ENCODE results near the gene CDH24.
"Not testable (repeated sequence)": the region's sequence is repeated elsewhere in the genome, so short reads cannot be mapped to it uniquely, and the experiment has no call there.

The CDH24 gene

GRCh38 chr14:23018107-23018506 lies 39.2 kb downstream of the CDH24 start:
- no peaks in the 10 kb centered on the region for H3K79me2 ChIP-seq
- no peak overlapping the region for H3K4me2 ChIP-seq (ENCODE audit: low read length)
- no peak overlapping the region for H3K9ac ChIP-seq
- H3K9me3 ChIP-seq (ENCODE audit: control insufficient read depth, low read length), result no peaks in the 10 kb centered on the region
- H3K27me3 ChIP-seq (ENCODE audit: control insufficient read depth, insufficient read depth, low read length), result no peaks in the 10 kb centered on the region
- no peak overlapping the region for H3K27ac ChIP-seq
- no peak for TF ChIP-seq CTCF (IDR thresholded peaks at IDR 0.05)
- H3K4me1 ChIP-seq, result peaks cover 4% of the 10 kb centered on the region
- no peak overlapping the region for H3K4me3 ChIP-seq (ENCODE audit: low read depth, low read length)
- H2AFZ ChIP-seq, result no peak overlapping the region
- no peaks in the 10 kb centered on the region for H3K36me3 ChIP-seq (ENCODE audit: control insufficient read depth, insufficient read depth, low read length)

DNA sequence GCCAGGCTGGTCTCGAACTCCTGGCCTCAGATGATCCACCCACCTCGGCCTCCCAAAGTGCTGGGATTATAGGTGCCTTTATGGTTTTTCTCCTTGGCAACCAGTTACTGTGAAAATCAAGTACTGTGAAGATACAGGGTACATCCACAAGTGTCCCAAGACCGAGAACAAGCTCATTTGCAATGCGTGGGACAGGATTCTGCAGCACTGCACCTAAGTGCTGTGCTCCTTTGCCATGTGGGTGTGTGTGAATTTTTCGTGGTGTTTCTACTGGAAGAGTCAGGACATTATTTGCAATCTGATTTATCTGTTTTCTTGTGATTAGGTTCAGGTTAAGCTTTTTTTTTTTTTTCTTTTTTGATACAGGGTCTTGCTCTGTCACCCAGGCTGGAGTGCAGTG lies 40.2 kb downstream of the CDH24 start:
- Histone ChIP-seq H3K27ac (no peak overlapping the region), H3K9me3 (ENCODE audit: control insufficient read depth, low read length) (no peaks in the 10 kb centered on the region), H3K36me3 (ENCODE audit: control insufficient read depth, insufficient read depth, low read length) (no peaks in the 10 kb centered on the region), H3K4me1 (peaks cover 4% of the 10 kb centered on the region), H3K4me3 (ENCODE audit: low read depth, low read length) (no peak overlapping the region), H3K27me3 (ENCODE audit: control insufficient read depth, insufficient read depth, low read length) (no peaks in the 10 kb centered on the region), H3K79me2 (no peaks in the 10 kb centered on the region), H3K9ac (no peak overlapping the region), H3K4me2 (ENCODE audit: low read length) (no peak overlapping the region), H2AFZ (no peak overlapping the region)
- TF ChIP-seq CTCF (IDR thresholded peaks at IDR 0.05), result no peak

DNA sequence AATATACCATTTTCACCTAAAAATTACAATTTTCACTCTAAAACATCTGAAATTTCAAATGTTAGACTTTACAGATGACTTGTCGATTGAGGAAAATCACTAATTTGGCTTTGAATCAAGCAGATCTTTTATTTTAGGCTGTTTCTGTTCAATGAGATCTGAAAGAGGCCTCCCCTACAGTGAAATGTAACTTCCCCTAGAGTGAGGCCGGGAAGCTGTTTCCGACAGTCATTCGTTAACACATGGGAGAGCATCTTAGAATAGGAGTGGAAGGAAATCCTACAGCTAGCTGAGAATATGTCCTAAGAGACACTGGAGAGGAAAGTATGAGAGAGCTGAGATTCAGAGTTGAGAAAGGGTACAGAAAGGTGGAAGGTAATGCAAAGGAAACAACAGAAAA lies 41.7 kb downstream of the CDH24 start:
- Histone ChIP-seq H3K4me3 (ENCODE audit: low read depth, low read length) (no peak overlapping the region), H3K36me3 (ENCODE audit: control insufficient read depth, insufficient read depth, low read length) (no peaks in the 10 kb centered on the region), H3K4me1 (no peaks in the 10 kb centered on the region), H3K79me2 (no peaks in the 10 kb centered on the region), H3K9me3 (ENCODE audit: control insufficient read depth, low read length) (no peaks in the 10 kb centered on the region), H3K27me3 (ENCODE audit: control insufficient read depth, insufficient read depth, low read length) (no peaks in the 10 kb centered on the region), H3K27ac (no peak overlapping the region), H3K9ac (no peak overlapping the region), H3K4me2 (ENCODE audit: low read length) (no peak overlapping the region), H2AFZ (no peak overlapping the region)
- no peak for TF ChIP-seq CTCF (IDR thresholded peaks at IDR 0.05)

GRCh38 chr14:23013749-23014054 lies 43.6 kb downstream of the CDH24 start:
- not testable (repeated sequence) for H3K27ac ChIP-seq; H3K9ac ChIP-seq; H3K4me2 ChIP-seq (ENCODE audit: low read length); H3K36me3 ChIP-seq (ENCODE audit: control insufficient read depth, insufficient read depth, low read length); H3K4me3 ChIP-seq (ENCODE audit: low read depth, low read length); H2AFZ ChIP-seq; H3K79me2 ChIP-seq; H3K4me1 ChIP-seq; H3K9me3 ChIP-seq (ENCODE audit: control insufficient read depth, low read length); H3K27me3 ChIP-seq (ENCODE audit: control insufficient read depth, insufficient read depth, low read length)

- Histone ChIP-seq H3K79me2 (no peaks in the 10 kb centered on the region), H3K36me3 (ENCODE audit: control insufficient read depth, insufficient read depth, low read length) (no peaks in the 10 kb centered on the region), H3K4me2 (ENCODE audit: low read length) (no peak overlapping the region), H3K9ac (no peak overlapping the region), H3K9me3 (ENCODE audit: control insufficient read depth, low read length) (no peaks in the 10 kb centered on the region), H3K27me3 (ENCODE audit: control insufficient read depth, insufficient read depth, low read length) (no peaks in the 10 kb centered on the region), H3K4me3 (ENCODE audit: low read depth, low read length) (no peak overlapping the region), H2AFZ (no peak overlapping the region), H3K27ac (no peak overlapping the region), H3K4me1 (peaks cover 3% of the 10 kb centered on the region)
- no peak for TF ChIP-seq CTCF (IDR thresholded peaks at IDR 0.05)
Observed at GRCh38 chr14:23013054-23013748, 44.1 kb downstream of the CDH24 start.
